Measurements from ENCODE around the gene IGLL5.

The IGLL5 gene

GRCh38 chr22:22938672-22939587 is 51.3 kb downstream of the IGLL5 start:
- no peak for DNase-seq (ENCODE audit: low read depth, low spot score)

GRCh38 chr22:22939588-22940368 is 52.2 kb downstream of the IGLL5 start:
- no peak for DNase-seq (ENCODE audit: low read depth, low spot score)

DNA sequence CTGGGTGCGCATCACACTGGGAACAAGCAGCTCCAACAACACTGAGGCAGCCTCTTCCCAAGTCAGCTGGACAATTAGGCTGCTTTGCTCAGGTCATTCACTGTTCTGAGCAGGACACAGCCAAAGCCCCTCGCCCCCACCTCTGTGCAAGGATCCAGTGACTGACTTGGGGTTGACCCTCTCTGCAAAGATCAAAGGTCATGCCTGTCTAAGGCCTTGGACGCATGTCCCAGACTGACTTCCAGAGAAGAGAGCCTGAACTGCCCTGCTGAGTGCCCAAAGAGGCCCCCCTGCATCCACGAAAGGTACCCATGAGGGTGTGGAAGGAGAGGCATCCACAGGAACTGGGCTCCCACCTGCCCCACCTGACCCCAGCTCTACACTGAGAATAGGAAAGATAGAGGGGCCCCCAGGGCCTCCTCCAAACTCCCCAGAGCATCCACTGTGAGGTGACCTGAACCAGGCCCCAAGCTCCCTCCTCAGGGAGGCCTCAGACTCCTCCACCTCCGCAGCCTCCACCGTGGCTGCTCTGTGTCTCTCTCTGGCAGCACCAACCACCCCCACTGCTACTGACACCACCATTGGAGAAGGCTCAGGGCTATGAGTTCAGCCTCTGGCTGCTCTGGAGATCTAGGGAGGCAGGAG is 53.5 kb downstream of the IGLL5 start:
- no peak for DNase-seq (ENCODE audit: low read depth, low spot score)

- DNase-seq (ENCODE audit: low read depth, low spot score): no peak
Measured at GRCh38 chr22:22941831-22942510, 54.4 kb downstream of the IGLL5 start.

DNA sequence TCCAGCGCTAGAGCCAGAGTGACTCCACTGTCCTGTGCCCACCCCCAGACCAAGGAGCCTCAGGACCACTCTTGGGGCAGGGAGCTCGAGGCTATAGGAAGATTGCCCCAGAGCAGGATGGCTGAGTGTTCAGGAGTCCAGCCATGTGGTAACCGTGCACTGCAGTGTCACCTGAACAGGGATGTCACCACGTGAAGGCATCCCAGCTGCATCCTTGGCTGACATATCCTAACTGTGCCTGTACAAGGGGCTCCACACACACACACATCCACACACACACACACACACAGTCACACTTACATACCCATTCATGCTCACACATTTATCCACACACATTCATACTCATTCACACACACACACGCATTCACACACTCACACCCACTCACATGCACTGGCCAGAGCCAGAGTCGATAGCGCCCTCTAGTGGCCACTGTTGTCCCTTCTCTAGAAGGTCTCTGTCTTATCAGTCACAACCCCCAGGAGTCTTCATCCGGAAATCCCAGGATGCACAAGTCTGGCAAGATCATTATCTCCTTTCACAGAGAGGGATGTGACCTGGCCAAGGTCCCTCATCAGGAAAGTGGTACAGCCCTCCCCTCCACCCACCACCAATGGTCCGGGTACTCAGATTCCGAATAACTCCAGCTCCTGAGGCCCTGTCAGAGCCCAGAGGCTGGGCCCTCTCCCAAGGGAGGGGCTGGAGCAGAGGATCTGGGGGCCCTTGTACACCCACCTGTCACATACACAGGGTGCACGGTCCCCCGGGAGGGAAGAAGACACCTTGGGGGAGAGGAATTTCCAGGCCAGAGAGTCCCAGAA is 55.1 kb downstream of the IGLL5 start:
- no peak for DNase-seq (ENCODE audit: low read depth, low spot score)

GRCh38 chr22:22943521-22944267 is 56.1 kb downstream of the IGLL5 start:
- DNase-seq (ENCODE audit: low read depth, low spot score): no peak

- no peak for DNase-seq (ENCODE audit: low read depth, low spot score)
Measured at GRCh38 chr22:22944268-22944985, 56.8 kb downstream of the IGLL5 start.

DNA sequence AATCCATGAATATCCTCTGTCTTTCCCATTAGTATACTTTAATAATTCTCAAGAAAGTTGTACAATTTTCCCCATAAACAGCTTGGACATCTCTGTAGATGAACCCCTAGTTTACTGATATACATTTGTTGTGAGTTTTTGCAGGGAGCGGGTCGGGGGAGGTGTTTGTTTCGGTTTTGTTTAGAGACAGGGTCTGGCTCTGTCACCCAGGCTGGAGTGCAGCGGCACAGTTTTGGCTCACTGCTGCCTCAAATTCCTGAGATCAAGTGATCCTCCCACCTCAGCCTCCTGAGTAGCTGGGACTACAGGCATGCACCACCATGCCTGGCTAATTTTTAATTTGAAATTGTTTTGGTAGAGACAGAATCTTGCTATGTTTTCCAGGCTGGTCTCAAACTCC is 57.6 kb downstream of the IGLL5 start:
- no peak for DNase-seq (ENCODE audit: low read depth, low spot score)
